Thoracic aorta (tissue), 2 donors: ENCODE results near the gene ERCC6. TPM values are rescaled to one million over a fixed set of nuclear protein-coding genes. Genes with fewer than 3 reads are reported as not detected.

Source experiments
- ATAC-seq: fragments of 150-250 bp; one replicate; pipeline ENCODE4 v1.8.0; 2017; ENCODE audit warnings: low read depth; ENCODE audit not compliant: insufficient number of reproducible peaks, low FRiP score
- DNase-seq: peaks from one replicate; pipeline ENCODE4 v3.0.0-alpha.2; 2020; ENCODE audit warnings: low spot score
- H3K27ac ChIP-seq, 2 donors: fragments of 200-600 bp; sonication (generic); 1 replicate in 1 of 2; 2 replicates in 1 of 2; pipeline ENCODE4 v1.5.1; 2016; ENCODE audit warnings: mild to moderate bottlenecking in 2 of 2, moderate library complexity in 2 of 2
- H3K27me3 ChIP-seq: fragments of 200-600 bp; sonication (generic); replicated peaks from 2 replicates; pipeline ENCODE4 v1.6.0; 2016; ENCODE audit warnings: mild to moderate bottlenecking; ENCODE audit not compliant: insufficient read depth
- H3K36me3 ChIP-seq: fragments of 200-600 bp; sonication (generic); one replicate; pipeline ENCODE4 v1.5.1; 2016
- H3K4me1 ChIP-seq, 2 donors: fragments of 200-600 bp; sonication (generic); 1 replicate in 1 of 2; 2 replicates in 1 of 2; pipeline versions ENCODE4 v1.5.1 to v1.6.0; 2016; ENCODE audit warnings: low read depth in 2 of 2, mild to moderate bottlenecking in 1 of 2; ENCODE audit not compliant: control insufficient read depth in 1 of 2
- H3K4me3 ChIP-seq: fragments of 200-600 bp; sonication (generic); 2 replicates; pipeline ENCODE4 v1.5.1; 2016; ENCODE audit warnings: mild to moderate bottlenecking
- H3K9me3 ChIP-seq: fragments of 200-600 bp; sonication (generic); 2 replicates; pipeline ENCODE4 v1.5.1; 2016
- total RNA-seq, 2 donors: library from RNA; depleted of rRNA; stranded (reverse); fragments of >200 nt; gene quantifications; one replicate each; pipeline versions ENCODE4 v1.1.0 to v1.2.3, GENCODE V29; 2016
- TF ChIP-seq, protein P1 (sequence below): fragments of 200-600 bp; sonication (generic); IDR thresholded peaks from one replicate; pipeline ENCODE4 v1.5.1; 2019; ENCODE audit warnings: antibody characterized with exemption

ERCC6 gene
- total RNA-seq, 2 donors from 2014 or later: 37.7 to 50.4 TPM

DNA sequence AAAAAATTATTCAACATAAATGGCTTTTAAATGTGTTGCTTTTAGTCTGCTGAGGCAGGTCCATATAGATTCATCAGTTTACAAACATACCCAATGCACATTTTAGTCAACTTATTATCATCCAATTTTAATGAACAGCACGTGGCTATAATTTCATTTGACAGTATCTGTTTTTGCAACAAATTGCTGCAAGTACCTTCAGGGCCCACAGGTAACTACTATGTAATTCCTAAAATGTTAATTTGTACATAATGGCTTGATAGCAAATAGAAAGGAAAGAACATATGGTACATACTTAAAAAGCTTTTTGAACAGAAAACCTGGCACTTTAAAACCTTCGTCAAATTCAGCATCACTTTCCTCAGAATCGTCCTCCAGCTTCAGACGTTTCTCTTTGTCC lies 33.3 kb downstream of the ERCC6 start:
- ATAC-seq (no peak), DNase-seq (no peak)
- Histone ChIP-seq H3K4me1 (peaks cover 4% of the 10 kb centered on the region in 2 donors), H3K27me3 (no peaks in the 10 kb centered on the region), H3K27ac (no peak overlapping the region), H3K9me3 (no peaks in the 10 kb centered on the region), H3K4me3 (no peak overlapping the region), H3K36me3 (peaks cover 3% of the 10 kb centered on the region)
- TF ChIP-seq, protein P1, sequence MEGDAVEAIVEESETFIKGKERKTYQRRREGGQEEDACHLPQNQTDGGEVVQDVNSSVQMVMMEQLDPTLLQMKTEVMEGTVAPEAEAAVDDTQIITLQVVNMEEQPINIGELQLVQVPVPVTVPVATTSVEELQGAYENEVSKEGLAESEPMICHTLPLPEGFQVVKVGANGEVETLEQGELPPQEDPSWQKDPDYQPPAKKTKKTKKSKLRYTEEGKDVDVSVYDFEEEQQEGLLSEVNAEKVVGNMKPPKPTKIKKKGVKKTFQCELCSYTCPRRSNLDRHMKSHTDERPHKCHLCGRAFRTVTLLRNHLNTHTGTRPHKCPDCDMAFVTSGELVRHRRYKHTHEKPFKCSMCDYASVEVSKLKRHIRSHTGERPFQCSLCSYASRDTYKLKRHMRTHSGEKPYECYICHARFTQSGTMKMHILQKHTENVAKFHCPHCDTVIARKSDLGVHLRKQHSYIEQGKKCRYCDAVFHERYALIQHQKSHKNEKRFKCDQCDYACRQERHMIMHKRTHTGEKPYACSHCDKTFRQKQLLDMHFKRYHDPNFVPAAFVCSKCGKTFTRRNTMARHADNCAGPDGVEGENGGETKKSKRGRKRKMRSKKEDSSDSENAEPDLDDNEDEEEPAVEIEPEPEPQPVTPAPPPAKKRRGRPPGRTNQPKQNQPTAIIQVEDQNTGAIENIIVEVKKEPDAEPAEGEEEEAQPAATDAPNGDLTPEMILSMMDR: no peak

GRCh38 chr10:49505076-49505475 lies 33.8 kb downstream of the ERCC6 start:
- ATAC-seq: no peak
- TF ChIP-seq, protein P1: no peak
- Histone ChIP-seq H3K4me1 (peaks cover 4% of the 10 kb centered on the region in 2 donors), H3K9me3 (no peaks in the 10 kb centered on the region), H3K36me3 (peaks cover 6% of the 10 kb centered on the region), H3K27ac (no peak overlapping the region), H3K4me3 (no peak overlapping the region), H3K27me3 (no peaks in the 10 kb centered on the region)
- no peak for DNase-seq

DNA sequence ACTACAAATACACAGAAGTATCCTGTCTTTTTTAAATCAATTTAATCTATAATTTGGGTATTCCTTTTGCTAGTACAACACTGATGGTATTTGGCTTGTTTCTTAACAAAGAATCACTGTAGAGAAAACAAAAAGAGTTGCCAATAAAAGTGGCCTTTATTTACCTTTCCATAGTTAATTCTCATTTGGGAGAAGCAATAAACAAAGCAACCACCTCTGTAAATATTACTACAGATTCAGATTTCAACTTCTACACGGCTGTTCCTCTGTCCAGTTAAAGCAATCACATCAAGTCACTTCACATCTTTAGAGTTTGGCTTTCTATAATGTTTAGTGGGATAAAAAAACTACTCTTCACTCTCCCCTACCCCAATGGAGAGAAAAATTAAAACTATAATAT lies 34.4 kb downstream of the ERCC6 start:
- H3K4me1 ChIP-seq: peaks cover 4% of the 10 kb centered on the region in 2 donors
- no peak overlapping the region for H3K4me3 ChIP-seq
- no peaks in the 10 kb centered on the region for H3K27me3 ChIP-seq
- no peaks in the 10 kb centered on the region for H3K9me3 ChIP-seq
- ATAC-seq (no peak), DNase-seq (no peak)
- peaks cover 6% of the 10 kb centered on the region for H3K36me3 ChIP-seq
- H3K27ac ChIP-seq: no peak overlapping the region
- TF ChIP-seq, protein P1: no peak

DNA sequence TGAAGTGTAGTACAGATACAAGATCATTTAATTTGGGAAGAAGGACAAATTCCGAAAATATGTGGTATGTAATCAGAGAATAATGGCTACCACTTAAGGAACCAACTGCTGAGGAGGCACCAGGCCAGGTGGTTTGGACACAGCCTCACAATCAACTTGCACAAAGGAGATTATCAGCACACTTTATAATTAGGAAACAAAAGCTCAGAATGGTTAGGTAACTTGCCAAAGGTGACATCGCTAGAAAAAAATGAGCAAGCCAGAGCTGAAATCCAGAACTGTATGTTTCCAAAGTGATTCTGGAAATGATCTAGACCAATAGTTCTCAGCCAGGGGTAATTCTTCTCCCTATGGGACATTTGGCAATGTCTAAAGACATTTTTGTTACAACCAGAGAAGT lies 36.6 kb downstream of the ERCC6 start:
- no peak overlapping the region for H3K27ac ChIP-seq
- H3K9me3 ChIP-seq: no peaks in the 10 kb centered on the region
- ATAC-seq (no peak), DNase-seq (no peak)
- TF ChIP-seq, protein P1: no peak
- no peak overlapping the region for H3K4me3 ChIP-seq
- peaks cover 6% of the 10 kb centered on the region for H3K36me3 ChIP-seq
- no peaks in the 10 kb centered on the region for H3K27me3 ChIP-seq
- no peaks in the 10 kb centered on the region for H3K4me1 ChIP-seq

DNA sequence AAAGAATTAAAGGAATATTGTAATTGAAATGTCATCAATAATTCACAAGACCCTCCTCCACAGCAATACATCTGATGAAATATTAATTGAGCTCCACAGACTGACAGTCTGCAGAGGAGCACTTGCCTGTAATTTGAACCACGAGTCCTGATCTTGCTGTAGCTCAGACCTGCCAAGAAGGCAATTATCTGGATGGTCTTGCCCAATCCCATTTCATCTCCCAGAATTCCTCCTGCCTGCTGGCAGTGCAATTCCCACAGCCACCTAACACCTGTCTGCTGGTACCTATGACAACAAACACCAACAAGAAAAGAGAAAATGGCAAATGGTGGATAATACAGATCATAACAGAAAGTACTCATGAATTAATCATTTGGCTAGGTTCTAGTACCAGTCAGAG lies 38.5 kb downstream of the ERCC6 start:
- TF ChIP-seq, protein P1: no peak
- Histone ChIP-seq H3K9me3 (no peaks in the 10 kb centered on the region), H3K4me3 (no peak overlapping the region), H3K27ac (no peak overlapping the region), H3K4me1 (no peaks in the 10 kb centered on the region), H3K36me3 (peaks cover 6% of the 10 kb centered on the region), H3K27me3 (no peaks in the 10 kb centered on the region)
- ATAC-seq (no peak), DNase-seq (no peak)
